GM20000 (cell line): ENCODE results near the gene FEV.
"Not testable (repeated sequence)": the region's sequence is repeated elsewhere in the genome, so short reads cannot be mapped to it uniquely, and the experiment has no call there.

Source experiments
- DNase-seq: peaks from one replicate; pipeline ENCODE4 v3.0.0; 2012; ENCODE audit warnings: low spot score
- TF ChIP-seq, protein P1 (sequence below): IDR thresholded peaks from 2 replicates; pipeline ENCODE4 v1.5.1; 2012; ENCODE audit warnings: mild to moderate bottlenecking, control low read depth; ENCODE audit errors: extremely low read depth, missing control alignments

FEV gene

DNA sequence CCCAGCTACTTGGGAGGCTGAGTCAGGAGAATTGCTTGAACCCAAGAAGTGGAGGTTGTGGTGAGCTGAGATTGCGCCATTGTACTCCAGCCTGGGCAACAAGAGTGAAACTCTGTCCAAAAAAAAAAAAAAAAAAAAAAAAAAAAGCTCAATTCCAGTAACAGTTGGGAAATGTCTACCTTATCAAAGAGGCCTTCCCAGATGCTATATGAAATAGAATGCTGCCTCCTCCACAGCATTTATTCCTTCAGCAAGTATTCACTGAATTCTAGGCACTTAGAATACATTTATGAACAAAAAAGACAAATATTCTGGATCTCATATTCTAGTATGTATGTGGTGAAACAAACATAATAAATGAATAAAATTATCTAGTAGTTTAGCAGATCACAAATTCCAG lies 38.4 kb downstream of the FEV start:
- TF ChIP-seq, protein P1, sequence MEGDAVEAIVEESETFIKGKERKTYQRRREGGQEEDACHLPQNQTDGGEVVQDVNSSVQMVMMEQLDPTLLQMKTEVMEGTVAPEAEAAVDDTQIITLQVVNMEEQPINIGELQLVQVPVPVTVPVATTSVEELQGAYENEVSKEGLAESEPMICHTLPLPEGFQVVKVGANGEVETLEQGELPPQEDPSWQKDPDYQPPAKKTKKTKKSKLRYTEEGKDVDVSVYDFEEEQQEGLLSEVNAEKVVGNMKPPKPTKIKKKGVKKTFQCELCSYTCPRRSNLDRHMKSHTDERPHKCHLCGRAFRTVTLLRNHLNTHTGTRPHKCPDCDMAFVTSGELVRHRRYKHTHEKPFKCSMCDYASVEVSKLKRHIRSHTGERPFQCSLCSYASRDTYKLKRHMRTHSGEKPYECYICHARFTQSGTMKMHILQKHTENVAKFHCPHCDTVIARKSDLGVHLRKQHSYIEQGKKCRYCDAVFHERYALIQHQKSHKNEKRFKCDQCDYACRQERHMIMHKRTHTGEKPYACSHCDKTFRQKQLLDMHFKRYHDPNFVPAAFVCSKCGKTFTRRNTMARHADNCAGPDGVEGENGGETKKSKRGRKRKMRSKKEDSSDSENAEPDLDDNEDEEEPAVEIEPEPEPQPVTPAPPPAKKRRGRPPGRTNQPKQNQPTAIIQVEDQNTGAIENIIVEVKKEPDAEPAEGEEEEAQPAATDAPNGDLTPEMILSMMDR, result no peak
- DNase-seq, result no peak

DNA sequence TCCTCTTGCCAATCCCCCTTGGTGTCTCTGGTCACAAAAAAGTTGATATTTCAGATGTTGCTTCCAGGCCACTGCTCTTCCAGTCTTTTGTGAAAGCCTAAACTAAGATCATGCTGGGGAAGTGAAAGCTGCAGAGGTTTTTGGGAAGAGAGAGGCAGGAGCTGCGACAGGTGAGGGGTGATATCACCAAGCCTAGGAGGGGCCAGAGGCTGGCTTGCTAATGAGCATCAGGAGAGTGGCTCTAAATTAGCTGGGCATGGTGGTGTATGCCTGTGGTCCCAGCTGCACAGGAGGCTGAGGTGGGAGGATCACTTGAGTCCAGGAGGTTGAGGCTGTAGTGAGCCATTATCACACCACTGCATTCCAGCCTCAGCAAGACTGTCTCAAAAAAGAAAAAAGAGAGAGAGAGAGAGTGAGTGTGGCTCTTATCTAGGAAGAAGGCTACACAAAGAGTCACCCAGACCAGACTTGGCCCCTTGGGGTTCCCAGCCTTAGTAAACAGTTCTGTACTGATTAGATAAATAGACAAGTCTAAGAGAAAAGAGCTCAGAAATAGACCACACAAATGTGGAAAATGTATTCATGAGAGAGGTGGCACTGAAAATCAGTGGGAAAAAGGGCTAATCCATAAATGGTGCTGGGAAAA lies 40.1 kb downstream of the FEV start:
- TF ChIP-seq, protein P1, result no peak
- no peak for DNase-seq

DNA sequence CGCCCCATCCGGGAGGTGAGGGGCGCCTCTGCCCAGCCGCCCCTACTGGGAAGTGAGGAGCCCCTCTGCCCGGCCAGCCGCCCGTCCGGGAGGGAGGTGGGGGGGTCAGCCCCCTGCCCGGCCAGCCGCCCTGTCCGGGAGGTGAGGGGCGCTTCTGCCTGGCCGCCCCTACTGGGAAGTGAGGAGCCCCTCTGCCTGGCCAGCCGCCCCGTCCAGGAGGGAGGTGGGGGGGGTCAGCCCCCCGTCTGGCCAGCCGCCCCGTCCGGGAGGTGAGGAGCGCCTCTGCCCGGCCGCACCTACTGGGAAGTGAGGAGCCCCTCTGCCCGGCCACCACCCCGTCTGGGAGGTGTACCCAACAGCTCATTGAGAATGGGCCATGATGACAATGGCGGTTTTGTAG lies 53.2 kb downstream of the FEV start:
- not testable (repeated sequence) for DNase-seq
